ENCODE measurements around the gene NYAP1.
"Not testable (repeated sequence)": the region's sequence is repeated elsewhere in the genome, so short reads cannot be mapped to it uniquely, and the experiment has no call there.

Gene NYAP1

DNA sequence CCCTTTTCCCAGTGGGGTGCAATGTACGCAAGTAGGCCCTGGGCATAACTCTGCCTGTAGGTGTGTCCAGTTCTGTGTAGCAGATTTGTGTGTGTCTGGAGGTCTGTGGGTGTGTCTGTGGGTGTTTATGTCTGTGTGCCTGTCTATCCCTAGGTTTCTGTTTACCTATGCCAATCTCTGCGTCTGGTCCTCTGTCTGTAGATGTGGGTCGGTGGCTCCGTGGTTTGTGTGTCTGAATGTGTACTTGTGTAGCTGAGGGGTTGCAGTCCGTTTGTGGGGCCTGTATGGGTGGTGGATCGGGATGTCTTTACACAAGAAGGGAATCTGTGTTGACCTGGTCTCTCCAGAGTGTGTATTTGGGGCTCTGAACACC lies 932 bp downstream of the NYAP1 start:
- DNase-seq, result no peak

DNA sequence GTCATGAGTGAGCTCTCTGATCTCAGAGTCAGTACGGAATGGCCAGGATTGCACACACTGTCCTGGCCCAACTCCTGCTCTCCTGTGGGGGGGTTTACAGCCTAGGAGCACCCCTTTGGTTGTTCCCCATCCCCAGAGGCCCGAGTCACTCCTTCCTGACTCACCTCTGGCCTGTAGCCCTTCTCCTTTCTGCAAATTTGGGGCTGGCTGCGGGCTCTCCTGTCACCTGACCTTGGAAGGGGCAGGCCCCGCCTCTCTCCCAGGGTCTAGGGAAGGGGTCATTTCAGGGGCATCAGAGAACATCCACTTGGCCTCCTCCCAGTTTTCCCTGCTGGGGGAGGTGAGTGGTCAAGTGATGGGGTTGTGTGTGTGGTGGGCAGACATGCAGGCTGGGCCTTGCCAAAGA lies 1.7 kb downstream of the NYAP1 start:
- DNase-seq, result no peak

DNA sequence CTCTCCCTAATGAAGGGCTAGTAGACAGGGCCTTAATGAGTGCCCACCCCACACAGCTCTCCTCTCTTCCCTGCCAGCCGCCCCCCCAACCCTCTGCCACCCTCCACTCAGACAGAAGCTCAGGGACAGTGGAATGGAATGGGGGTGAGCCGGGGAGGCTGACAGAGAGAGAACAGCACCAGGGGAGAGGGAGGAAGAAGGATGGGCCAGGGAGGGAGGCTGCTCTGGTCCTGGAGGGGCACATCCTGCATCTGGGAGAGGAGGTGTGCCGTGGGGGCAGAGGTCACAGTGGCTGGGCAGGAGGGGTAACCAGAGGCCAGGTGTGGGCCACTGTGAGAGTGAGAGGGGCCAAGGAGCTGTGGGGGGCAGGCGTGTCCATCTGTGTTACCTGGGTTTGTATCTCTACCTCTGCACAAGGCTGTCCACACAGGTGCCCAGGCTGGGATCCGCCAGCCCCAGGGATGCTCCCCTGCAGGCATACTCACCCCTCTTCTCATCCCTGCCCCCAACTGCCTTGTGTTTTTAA lies 2.4 kb downstream of the NYAP1 start:
- DNase-seq, result no peak

GRCh38 chr7:100486753-100487446 lies 3.2 kb downstream of the NYAP1 start:
- DNase-seq, result no peak

- no peak for DNase-seq
These were observed 4.8 kb downstream of the NYAP1 start for GRCh38 chr7:100488333-100489095.

DNA sequence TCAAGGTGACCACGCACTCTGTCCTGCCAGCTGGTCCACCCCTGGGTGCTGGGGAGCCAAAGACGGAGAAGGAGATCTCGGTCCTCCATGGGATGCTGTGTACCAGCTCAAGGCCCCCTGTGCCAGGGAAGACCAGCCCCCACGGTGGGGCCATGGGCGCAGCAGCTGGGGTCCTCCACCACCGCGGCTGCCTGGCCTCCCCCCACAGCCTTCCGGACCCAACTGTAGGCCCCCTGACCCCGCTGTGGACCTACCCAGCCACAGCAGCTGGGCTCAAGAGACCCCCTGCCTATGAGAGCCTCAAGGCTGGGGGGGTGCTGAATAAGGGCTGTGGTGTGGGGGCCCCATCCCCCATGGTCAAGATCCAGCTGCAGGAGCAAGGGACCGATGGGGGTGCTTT lies 5.4 kb downstream of the NYAP1 start:
- no peak for DNase-seq

- DNase-seq, result no peak
These were observed 6.1 kb downstream of the NYAP1 start for GRCh38 chr7:100489824-100490223.

DNA sequence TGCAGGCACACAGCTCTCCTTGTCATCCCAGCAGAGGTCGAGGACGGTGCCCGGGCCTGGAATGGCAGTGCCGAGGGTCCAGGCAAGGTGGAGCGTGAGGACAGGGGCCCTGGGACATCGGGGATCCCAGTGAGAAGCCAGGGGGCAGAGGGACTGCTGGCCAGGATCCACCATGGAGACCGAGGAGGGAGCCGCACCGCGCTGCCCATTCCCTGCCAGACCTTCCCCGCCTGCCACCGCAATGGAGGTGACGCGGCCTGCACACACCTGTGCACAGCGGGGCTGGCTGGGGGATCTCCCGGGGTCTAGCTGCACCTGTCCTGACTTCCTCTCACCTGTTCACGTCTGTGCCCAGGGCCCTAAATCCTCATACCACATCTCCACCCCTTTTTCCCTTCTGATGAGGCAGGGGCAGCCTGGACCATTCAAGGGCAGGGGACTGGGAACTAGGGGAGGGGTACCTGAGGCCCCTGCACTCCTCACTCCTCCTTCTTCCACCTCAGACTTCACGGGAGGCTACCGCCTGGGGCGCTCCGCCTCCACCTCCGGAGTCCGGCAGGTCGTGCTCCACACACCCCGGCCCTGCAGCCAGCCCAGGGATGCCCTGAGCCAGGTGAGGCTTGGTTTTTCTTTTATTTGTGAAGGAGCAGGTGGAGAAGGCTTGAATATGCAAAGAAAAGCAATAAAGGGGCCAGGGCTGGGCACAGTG lies 6.9 kb downstream of the NYAP1 start:
- no peak for DNase-seq

- DNase-seq, result no peak
These were observed 7.5 kb downstream of the NYAP1 start for GRCh38 chr7:100491192-100491578.

GRCh38 chr7:100492738-100493475 lies 9.2 kb downstream of the NYAP1 start:
- DNase-seq, result no peak

DNA sequence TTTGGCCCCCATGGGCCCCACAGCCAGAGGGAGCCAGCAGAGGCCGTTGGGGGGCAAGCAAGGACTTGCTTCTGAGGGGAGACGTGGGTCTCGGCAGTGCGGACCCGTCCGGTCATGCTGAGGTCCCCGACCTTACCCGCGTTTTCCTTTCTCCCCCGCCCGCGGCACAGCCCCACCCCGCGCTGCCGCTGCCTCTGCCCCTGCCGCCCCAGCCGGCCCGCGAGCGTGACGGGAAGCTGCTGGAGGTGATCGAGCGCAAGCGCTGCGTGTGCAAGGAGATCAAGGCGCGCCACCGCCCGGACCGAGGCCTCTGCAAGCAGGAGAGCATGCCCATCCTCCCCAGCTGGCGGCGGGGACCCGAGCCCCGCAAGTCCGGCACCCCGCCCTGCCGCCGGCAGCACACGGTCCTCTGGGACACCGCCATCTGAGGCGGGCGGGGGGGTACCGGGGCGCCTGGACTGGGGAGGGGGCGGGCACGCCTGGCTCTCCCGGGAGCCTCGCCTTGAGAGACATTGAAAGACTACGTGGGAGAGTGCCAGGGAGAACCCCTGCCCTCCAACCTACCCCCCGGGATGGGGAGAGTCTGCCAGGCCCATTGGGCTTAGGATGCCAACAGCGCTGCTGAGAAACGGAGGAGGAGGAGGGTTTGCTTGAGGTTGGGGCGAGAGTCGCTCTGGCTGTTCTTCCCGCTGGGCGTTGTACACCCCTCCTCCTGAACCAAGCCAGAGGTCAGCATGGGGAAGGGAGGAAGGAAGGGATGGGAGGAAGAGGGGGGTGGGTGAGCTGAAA lies 9.9 kb downstream of the NYAP1 start:
- DNase-seq, result peak; percentile 74

GRCh38 chr7:100496509-100496908 lies 12.8 kb downstream of the NYAP1 start:
- DNase-seq, result no peak

DNA sequence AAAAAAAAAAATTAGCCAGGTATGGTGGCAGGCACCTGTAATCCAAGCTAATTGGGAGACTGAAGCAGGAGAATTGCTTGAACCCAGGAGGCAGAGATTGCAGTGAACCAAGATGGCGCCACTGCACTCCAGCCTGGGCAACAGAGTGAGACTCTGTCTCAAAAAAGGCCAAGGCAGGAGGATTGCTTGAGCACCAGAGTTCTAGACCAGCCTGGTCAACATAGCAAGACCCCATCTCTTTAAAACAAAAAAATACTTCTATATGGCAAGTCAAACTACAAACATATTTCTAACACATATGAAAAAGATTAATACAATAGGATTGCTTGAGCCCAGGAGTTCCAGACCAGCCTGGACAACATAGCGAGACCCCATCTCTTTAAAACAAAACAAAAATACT lies 17.0 kb downstream of the NYAP1 start:
- not testable (repeated sequence) for DNase-seq

- not testable (repeated sequence) for DNase-seq
These were observed 20.3 kb downstream of the NYAP1 start for GRCh38 chr7:100504031-100504430.

DNA sequence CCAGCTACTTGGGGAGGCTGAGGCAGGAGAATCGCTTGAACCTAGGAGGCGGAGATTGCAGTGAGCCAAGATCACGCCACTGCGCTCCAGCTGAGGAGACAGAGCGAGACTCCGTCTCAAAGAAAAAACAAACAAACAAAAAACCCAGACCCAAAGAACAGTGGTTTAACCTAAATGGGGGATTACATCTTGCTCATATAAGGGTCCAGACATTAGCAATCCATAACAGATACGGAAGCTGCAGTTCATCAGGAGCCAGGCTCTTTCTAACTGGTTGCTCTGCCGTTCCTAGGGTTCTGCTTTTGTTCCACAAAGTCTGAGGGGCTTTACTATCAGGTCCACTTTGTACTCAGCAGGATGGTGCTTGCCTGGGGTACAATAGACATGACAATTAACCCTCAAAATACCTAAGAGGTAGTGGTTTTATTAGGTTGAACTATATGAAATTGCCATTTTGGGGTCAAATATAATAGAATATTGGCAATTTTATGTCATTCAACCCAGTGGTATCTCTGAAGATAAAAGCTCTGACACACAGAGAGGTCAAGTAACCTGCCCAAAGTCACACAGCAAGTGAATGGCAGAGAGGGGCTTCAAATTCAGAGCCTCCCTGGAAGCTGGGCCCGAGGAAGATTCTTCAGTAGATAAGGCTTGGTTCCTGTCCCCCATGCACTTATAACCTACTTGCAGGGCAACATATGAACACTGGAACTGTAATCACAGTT lies 21.3 kb downstream of the NYAP1 start:
- DNase-seq, result no peak

- DNase-seq, result no peak
These were observed 22.7 kb downstream of the NYAP1 start for GRCh38 chr7:100506356-100506923.

- DNase-seq, result no peak
These were observed 25.5 kb downstream of the NYAP1 start for GRCh38 chr7:100509231-100509630.

DNA sequence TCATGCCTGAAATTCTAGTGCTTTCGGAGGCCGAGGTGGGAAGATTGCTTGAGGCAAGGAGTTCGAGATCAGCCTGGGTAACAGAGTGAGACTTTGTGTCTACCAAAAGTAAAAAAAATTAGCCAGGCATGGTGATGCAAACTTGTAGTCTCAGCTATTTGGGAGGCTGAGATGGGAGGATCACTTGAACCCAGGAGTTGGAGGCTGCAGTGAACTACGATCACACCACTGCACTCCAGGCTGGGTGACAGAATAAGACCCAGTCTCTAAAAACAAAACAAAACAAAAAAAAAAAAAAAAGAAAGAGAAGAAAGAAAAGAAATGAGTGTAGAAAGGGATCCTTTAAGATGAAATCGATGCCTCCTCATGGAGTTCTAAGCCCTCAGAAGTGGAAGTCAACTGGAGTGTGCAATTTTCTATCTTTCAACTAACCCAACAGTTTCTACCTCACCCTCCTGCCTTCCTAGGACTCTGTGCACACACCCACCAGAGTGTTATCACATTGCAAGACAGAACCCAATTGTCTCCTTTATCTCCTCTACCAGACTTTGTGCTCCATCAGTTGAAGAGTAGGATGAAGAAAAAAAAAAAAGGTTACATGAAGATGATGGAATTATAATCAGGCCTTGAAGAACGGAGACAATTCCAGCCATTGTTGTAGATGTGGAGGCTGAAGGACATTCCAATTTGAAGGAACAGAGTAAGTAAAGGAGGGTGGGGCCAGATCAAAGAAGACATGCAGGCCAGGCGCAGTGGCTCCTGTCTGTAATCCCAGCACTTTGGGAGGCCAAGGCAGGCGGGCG lies 26.9 kb downstream of the NYAP1 start:
- no peak for DNase-seq

- no peak for DNase-seq
These were observed 29.6 kb downstream of the NYAP1 start for GRCh38 chr7:100513212-100513810.

DNA sequence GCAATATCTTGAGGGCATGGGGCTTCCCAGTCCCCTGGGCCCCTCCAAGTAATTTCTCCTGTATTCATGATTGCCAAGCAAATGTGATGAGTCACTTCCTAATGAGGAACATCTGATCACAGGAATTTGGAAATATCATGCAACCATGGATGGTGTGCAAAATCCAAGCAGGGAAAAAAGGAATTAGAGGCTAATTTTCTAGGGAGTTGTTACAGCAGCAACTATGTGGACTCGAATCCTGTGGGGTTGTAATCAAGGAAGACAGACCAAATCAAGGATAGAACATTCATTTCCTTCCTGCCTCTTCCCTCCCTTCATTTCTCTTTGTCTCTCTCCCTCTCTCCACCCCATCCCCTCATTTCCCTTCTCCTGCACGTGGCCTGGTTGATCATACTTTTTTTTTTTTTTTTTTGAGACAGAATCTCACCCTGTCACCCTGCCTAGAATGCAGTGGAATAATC lies 31.4 kb downstream of the NYAP1 start:
- no peak for DNase-seq
